Activated T-helper 2 cell treated with anti-CD3 and anti-CD28 coated beads, Interferon-gamma antibody, Interleukin-2, Interleukin-4, amounts not matched to agents 10 μg/mL and 5 μg/mL and 100 μg/mL, durations not matched to agents 14 hours and 24 hours and 36 hours (primary cell): Measurements from ENCODE around the gene MT1X. TPM values are rescaled to one million over a fixed set of nuclear protein-coding genes. Genes with fewer than 3 reads are reported as not detected.

Experiments used
- DNase-seq: peaks from one replicate; pipeline ENCODE4 v3.0.0; 2021; ENCODE audit warnings: low spot score
- H3K27ac Mint-ChIP-seq: one replicate; pipeline ENCODE4 v1.8.0; 2021; ENCODE audit warnings: mixed read lengths
- H3K27me3 Mint-ChIP-seq: one replicate; pipeline ENCODE4 v1.8.0; 2021; ENCODE audit warnings: low read depth, mixed read lengths
- H3K36me3 Mint-ChIP-seq: one replicate; pipeline ENCODE4 v1.8.0; 2021; ENCODE audit warnings: low read depth, mixed read lengths
- H3K4me1 Mint-ChIP-seq: one replicate; pipeline ENCODE4 v1.8.0; 2021; ENCODE audit warnings: low read depth, mixed read lengths
- H3K4me3 Mint-ChIP-seq: one replicate; pipeline ENCODE4 v1.8.0; 2021; ENCODE audit warnings: low read depth, mild to moderate bottlenecking, moderate library complexity, mixed read lengths
- H3K9me3 Mint-ChIP-seq: one replicate; pipeline ENCODE4 v1.8.0; 2021; ENCODE audit warnings: mixed read lengths
- intact Hi-C: fragments of 100-400 bp; cut with micrococcal nuclease; formaldehyde crosslinking; loops from one replicate; pipeline ENCODE4 v1.15.1; 2023
- total RNA-seq: library from RNA; stranded (reverse); gene quantifications from 2 replicates; pipeline ENCODE4 v1.2.3, GENCODE V29; 2022

MT1X gene
- total RNA-seq, 1 donor from 2014 or later = 62.3 TPM

- intact Hi-C loops = loop anchor here (5.0 to 10.0 kb wide), 2 partner anchors 40 to 202 kb away; partner anchors contain the start of gene HERPUD1
- peaks cover 23% of the 10 kb centered on the region for H3K4me1 Mint-ChIP-seq
- H3K27me3 Mint-ChIP-seq = no peaks in the 10 kb centered on the region
- H3K4me3 Mint-ChIP-seq = no peak overlapping the region
- H3K36me3 Mint-ChIP-seq = peaks cover 4% of the 10 kb centered on the region
- DNase-seq = no peak
- H3K9me3 Mint-ChIP-seq = no peaks in the 10 kb centered on the region
- no peak overlapping the region for H3K27ac Mint-ChIP-seq
These were observed 50.1 kb downstream of the MT1X start for GRCh38 chr16:56732366-56732765.

- H3K4me1 Mint-ChIP-seq = peaks cover 24% of the 10 kb centered on the region
- H3K36me3 Mint-ChIP-seq = peaks cover 4% of the 10 kb centered on the region
- intact Hi-C loops = loop anchor here (5.0 to 10.0 kb wide), 2 partner anchors 39 to 202 kb away; partner anchors contain the start of gene HERPUD1
- H3K9me3 Mint-ChIP-seq = no peaks in the 10 kb centered on the region
- no peak for DNase-seq
- no peak overlapping the region for H3K27ac Mint-ChIP-seq
- no peaks in the 10 kb centered on the region for H3K27me3 Mint-ChIP-seq
- H3K4me3 Mint-ChIP-seq = no peak overlapping the region
These were observed 50.6 kb downstream of the MT1X start for GRCh38 chr16:56732832-56733231.

Other genes with a start within 250 kb of the MT1X start
- 307 and 313 TPM in 2 replicates for gene NUDT21, start 231.1 kb upstream of the MT1X start, total RNA-seq
- gene OGFOD1, start 230.9 kb upstream of the MT1X start, total RNA-seq = 78.0 and 79.7 TPM in 2 replicates
- 11.3 and 18.0 TPM in 2 replicates for gene BBS2, start 162.4 kb upstream of the MT1X start, total RNA-seq
- gene MT4, start 117.4 kb upstream of the MT1X start, total RNA-seq = not detected in 2 replicates
- 7.5 and 7.9 TPM in 2 replicates for gene MT3, start 92.9 kb upstream of the MT1X start, total RNA-seq
- gene MT2A, start 73.9 kb upstream of the MT1X start, total RNA-seq = 827 and 878 TPM in 2 replicates
- gene MT1E, start 56.7 kb upstream of the MT1X start, total RNA-seq = 181 and 184 TPM in 2 replicates
- gene MT1M, start 49.8 kb upstream of the MT1X start, total RNA-seq = not detected in 2 replicates
- 7.6 and 8.3 TPM in 2 replicates for gene MT1A, start 43.8 kb upstream of the MT1X start, total RNA-seq
- not detected in 2 replicates for gene MT1B, start 30.6 kb upstream of the MT1X start, total RNA-seq
- gene MT1F, start 24.5 kb upstream of the MT1X start, total RNA-seq = 6.4 and 8.0 TPM in 2 replicates
- gene MT1G, start 14.4 kb upstream of the MT1X start, total RNA-seq = 21.1 and 24.5 TPM in 2 replicates
- gene MT1H, start 12.7 kb upstream of the MT1X start, total RNA-seq = not detected in 2 replicates
- 145 and 149 TPM in 2 replicates for gene NUP93, start 47.7 kb downstream of the MT1X start, total RNA-seq
- not detected in 2 replicates for gene SLC12A3, start 182.7 kb downstream of the MT1X start, total RNA-seq
- gene HERPUD1, start 249.7 kb downstream of the MT1X start, total RNA-seq = 172 and 175 TPM in 2 replicates